BLaER1 treated with 17β-estradiol and CSF1 and Interleukin-3, amounts not matched to agents 10 nM and 100 nM (cell line): ENCODE results near the gene PROX2.
A peak's percentile ranks its signal among the peaks of the same experiment; 100 is the strongest.

ENCODE experiments used
- H3K27ac ChIP-seq, 11 experiments: shearing (Covaris generic); formaldehyde crosslinking; 2 replicates each; pipeline ENCODE4 v1.8.1; 2022
- H3K27me3 ChIP-seq, 11 experiments: shearing (Covaris generic); formaldehyde crosslinking; 2 replicates each; pipeline ENCODE4 v1.8.1; 2022
- H3K36me3 ChIP-seq, 11 experiments: shearing (Covaris generic); formaldehyde crosslinking; 2 replicates each; pipeline ENCODE4 v1.8.1; 2022
- H3K4me1 ChIP-seq, 10 experiments: shearing (Covaris generic); formaldehyde crosslinking; 2 replicates each; pipeline ENCODE4 v1.8.1; 2022
- H3K4me2 ChIP-seq, 11 experiments: shearing (Covaris generic); formaldehyde crosslinking; 2 replicates each; pipeline ENCODE4 v1.8.1; 2022
- H3K4me3 ChIP-seq, 10 experiments: shearing (Covaris generic); formaldehyde crosslinking; 2 replicates each; pipeline ENCODE4 v1.8.1; 2022
- H3K9ac ChIP-seq, 11 experiments: shearing (Covaris generic); formaldehyde crosslinking; 2 replicates each; pipeline ENCODE4 v1.8.1; 2022
- H3K9me3 ChIP-seq, 11 experiments: shearing (Covaris generic); formaldehyde crosslinking; replicated peaks in 1 of 11; 2 replicates each; pipeline ENCODE4 v1.8.1; 2022
- H4K20me1 ChIP-seq, 11 experiments: shearing (Covaris generic); formaldehyde crosslinking; 2 replicates each; pipeline ENCODE4 v1.8.1; 2022
- Cebpa-rat ChIP-seq, 11 experiments: shearing (Covaris generic); IDR thresholded peaks; 2 replicates each; pipeline ENCODE4 v1.8.1; 2022

Gene PROX2

DNA sequence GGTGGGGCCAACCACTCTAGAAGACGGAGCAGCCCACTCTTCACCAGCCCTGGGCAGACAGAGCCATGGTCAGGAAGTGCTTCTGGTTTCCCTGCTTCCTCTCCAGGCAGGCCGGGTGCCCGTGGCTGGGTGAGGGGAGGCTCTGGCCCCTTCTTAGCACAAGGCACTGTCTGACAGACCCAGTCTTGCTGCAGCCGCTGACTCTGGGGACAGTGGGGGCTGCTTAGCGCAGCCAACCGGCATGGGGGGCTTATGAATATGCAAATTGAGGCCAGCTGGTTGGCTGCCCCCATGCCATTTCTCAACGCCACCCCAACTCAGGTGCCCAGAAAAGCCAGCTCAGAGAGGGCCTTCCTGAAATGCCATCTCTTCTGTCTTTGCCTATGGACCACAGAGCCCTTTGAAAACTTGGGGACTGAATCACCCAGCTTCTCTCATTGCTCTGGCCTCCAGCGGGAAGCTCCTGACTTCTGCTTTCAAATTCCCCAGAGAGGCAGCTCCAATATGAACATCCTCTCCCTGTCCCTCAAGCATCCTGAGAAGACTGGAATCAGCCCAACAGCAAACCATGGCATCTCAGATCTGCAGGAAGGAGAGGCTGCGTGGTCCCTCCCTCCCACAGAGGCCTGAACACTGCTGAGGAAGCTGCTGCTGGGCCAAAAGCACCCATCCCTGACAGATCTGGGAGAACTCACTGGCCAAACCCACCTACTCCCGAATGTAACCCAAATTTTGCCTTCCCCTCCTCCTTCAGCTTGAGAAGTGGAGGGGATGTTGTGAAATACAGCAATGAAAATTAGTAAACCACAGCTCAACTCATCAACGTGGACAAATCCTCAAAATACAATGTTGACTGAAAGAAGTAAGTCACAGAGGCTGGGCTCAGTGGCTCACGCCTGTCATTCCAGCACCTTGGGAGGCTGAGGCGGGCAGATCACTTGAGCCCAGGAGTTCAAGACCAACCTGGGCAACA is at the start of gene PROX2:
TSS of gene PROX2 (minus strand) at position 205 of the 973 bp plus-strand sequence. CDS start 12,311 bp downstream, outside the sequence.
- no peaks in the 10 kb centered on the region for H3K27me3 ChIP-seq
- H4K20me1 ChIP-seq: no peaks in the 10 kb centered on the region
- H3K4me3 ChIP-seq: peak within 1 kb of the TSS in 8 of 10 experiments; percentile 15 to 60 (median 36); a peak in 11 of 20 replicates
- H3K4me1 ChIP-seq: peaks cover 23 to 79% (median 55%) of the 10 kb centered on the region in 10 experiments
- peak in 8 of 11 experiments; percentile 64 to 77 (median 70); a peak in 14 of 22 replicates for TF ChIP-seq Cebpa-rat (IDR thresholded peaks at IDR 0.05)
- H3K4me2 ChIP-seq: peak within 1 kb of the TSS; percentile 73 to 94 (median 84)
- no peaks in the 10 kb centered on the region for H3K9me3 ChIP-seq
- H3K9ac ChIP-seq: peak within 1 kb of the TSS in 9 of 11 experiments; percentile 29 to 75 (median 66); a peak in 18 of 22 replicates
- H3K27ac ChIP-seq: peak within 1 kb of the TSS in 10 of 11 experiments; percentile 36 to 86 (median 76); a peak in 20 of 22 replicates
- H3K36me3 ChIP-seq: no peaks in the 10 kb centered on the region

- Histone ChIP-seq H3K4me1 (peaks cover 21 to 43% (median 32%) of the 10 kb centered on the region in 10 experiments), H3K4me2 (0 out of 22 replicates have a peak overlapping the region, but pooled peaks of 2 of the 11 experiments have one; percentile 6 to 30), H3K9me3 (no peaks in the 10 kb centered on the region), H3K27me3 (no peaks in the 10 kb centered on the region), H3K36me3 (peaks cover 0 to 13% (median 0%) of the 10 kb centered on the region in 11 experiments; a peak in 2 of 22 replicates), H3K4me3 (no peak overlapping the region), H4K20me1 (no peaks in the 10 kb centered on the region), H3K9ac (no peak overlapping the region), H3K27ac (no peak overlapping the region)
- no peak for TF ChIP-seq Cebpa-rat (IDR thresholded peaks at IDR 0.05)
These were observed 48.1 kb upstream of the PROX2 start for GRCh38 chr14:74924061-74924460.

DNA sequence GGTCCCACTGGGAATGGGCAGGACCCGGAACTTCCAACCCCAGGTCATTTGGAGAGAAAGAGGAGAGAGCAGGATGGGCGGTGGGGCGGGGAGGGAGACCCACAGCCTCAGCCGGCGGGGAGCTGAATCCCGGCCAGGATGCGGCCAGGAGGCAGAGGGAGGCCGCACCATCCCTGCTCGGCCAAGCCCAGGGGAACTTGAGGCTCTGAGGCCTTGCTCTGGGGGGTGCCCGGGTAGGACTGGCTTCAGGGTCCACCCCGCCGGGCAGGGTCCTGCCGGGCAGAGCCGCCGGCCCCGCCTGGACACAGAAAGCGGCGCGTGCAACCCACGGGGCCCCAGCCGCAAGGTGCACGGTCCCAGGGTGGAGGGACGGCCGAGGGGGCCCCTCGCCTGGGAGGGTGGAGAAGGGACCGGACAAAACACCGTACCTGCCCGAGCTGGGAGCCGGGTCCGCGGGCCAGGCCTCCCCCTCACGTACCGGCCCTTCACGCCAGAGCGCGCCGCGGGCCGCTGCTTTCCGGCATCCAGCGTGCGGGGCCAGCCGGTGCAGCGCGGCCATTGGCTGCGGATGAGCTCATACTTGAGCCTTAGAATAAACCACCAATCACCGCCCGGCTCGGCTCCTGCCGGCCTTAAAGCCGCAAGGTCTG is 46.9 kb upstream of the PROX2 start, which contains the start of gene RPS6KL1:
TSS of gene RPS6KL1 (minus strand) at position 509 of the 650 bp plus-strand sequence. CDS start 1,719 bp downstream, outside the sequence.
- H3K4me3 ChIP-seq: peak within 1 kb of the TSS; percentile 64 to 81 (median 71)
- H3K4me2 ChIP-seq: peak within 1 kb of the TSS; percentile 79 to 99 (median 95)
- H3K9ac ChIP-seq: peak within 1 kb of the TSS; percentile 75 to 89 (median 85)
- H3K27me3 ChIP-seq: no peaks in the 10 kb centered on the region
- H3K9me3 ChIP-seq: no peaks in the 10 kb centered on the region
- no peaks in the 10 kb centered on the region for H4K20me1 ChIP-seq
- H3K27ac ChIP-seq: peak within 1 kb of the TSS; percentile 53 to 87 (median 78); a peak in 21 of 22 replicates
- H3K36me3 ChIP-seq: peaks cover 0 to 14% (median 0%) of the 10 kb centered on the region in 11 experiments; a peak in 2 of 22 replicates
- no peak for TF ChIP-seq Cebpa-rat (IDR thresholded peaks at IDR 0.05)
- H3K4me1 ChIP-seq: peaks cover 20 to 37% (median 28%) of the 10 kb centered on the region in 10 experiments

DNA sequence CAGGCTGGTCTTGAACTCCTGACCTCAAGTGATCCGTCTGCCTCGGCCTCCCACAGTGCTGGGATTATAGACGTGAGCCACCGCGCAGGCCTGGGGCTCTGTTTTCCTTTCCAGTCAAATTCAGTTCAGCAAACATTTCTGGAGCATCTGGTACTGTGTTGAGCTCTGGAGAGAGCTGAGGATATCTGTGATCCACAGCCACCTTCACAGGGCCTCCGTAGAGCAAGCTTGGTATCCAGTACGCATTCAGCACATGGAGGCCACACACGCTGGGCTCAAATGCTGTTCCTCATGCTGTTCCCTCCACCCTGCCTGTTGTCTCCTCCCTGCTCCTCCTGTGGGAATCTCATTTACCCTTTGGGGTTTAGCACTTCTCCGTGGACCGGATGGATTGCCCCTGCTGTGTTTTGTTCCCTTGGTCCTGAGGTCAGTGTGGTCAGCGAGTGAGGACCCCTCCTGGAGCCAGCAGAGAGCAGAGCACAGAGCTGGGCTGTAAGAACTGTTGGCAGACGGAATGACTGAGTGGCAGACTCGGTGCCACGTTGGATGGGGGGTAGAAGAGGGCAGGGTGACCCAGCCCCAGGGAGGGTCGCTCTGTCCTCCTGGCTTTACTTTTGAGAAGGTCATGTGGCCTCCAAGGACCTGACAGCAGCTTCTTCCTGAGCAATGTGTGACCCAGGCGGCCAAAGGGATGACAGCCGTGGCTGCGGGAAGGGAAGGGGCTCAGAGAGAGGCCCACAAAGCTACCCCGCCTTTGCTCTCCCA is 46.2 kb upstream of the PROX2 start:
- Histone ChIP-seq H3K27ac (peak overlapping the region; percentile 53 to 87 (median 78); a peak in 20 of 22 replicates), H3K27me3 (no peaks in the 10 kb centered on the region), H3K4me2 (peak overlapping the region; percentile 79 to 99 (median 95)), H3K4me1 (peaks cover 23 to 41% (median 29%) of the 10 kb centered on the region in 10 experiments), H4K20me1 (no peaks in the 10 kb centered on the region), H3K36me3 (peaks cover 0 to 14% (median 0%) of the 10 kb centered on the region in 11 experiments; a peak in 2 of 22 replicates), H3K9ac (peak overlapping the region; percentile 75 to 89 (median 85)), H3K4me3 (peak overlapping the region; percentile 64 to 81 (median 71)), H3K9me3 (no peaks in the 10 kb centered on the region)
- TF ChIP-seq Cebpa-rat (IDR thresholded peaks at IDR 0.05): no peak

DNA sequence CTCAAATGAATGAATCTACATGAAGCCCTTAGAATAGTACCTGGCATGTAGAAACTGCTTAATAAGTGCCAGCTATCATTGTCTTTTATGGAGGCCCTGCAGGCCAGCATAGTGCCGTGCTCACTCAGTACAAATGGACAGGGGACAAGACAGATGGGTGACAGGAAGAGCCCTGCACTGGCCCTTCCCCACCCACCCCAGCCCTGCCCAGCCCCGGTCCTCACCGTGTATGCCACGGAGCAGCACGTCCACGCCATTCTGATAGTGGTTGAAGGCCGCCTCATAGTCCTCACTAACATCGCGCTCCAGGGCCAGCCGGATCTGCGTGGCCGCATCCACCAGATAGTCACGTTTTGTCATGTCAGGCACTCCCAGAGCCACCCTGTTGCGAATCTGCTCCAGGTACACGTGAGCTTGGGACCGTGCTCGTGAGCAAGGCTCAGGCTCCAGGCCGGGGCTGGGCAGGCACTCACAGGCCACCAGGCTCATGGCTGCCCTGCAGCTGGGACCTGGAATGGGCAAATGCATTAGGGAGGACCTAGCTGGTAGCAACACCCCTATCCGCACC is 45.2 kb upstream of the PROX2 start:
- H3K27ac ChIP-seq: no peak overlapping the region
- peaks cover 0 to 14% (median 0%) of the 10 kb centered on the region in 11 experiments; a peak in 3 of 22 replicates for H3K36me3 ChIP-seq
- TF ChIP-seq Cebpa-rat (IDR thresholded peaks at IDR 0.05): no peak
- H3K9me3 ChIP-seq: no peaks in the 10 kb centered on the region
- H3K4me3 ChIP-seq: no peak overlapping the region
- H3K4me2 ChIP-seq: no peak overlapping the region; a peak in 1 of 22 replicates
- H3K27me3 ChIP-seq: no peaks in the 10 kb centered on the region
- H3K4me1 ChIP-seq: peaks cover 23 to 41% (median 29%) of the 10 kb centered on the region in 10 experiments
- no peak overlapping the region for H3K9ac ChIP-seq
- H4K20me1 ChIP-seq: no peaks in the 10 kb centered on the region

GRCh38 chr14:74920281-74920680 is 44.3 kb upstream of the PROX2 start:
- Histone ChIP-seq H3K4me3 (no peak overlapping the region), H3K27ac (peak overlapping the region in 5 of 11 experiments; percentile 17 to 47 (median 24); a peak in 5 of 22 replicates), H3K9ac (peak overlapping the region in 3 of 11 experiments; percentile 4 to 29 (median 8); a peak in 2 of 22 replicates), H3K4me2 (peak overlapping the region in 7 of 11 experiments; percentile 30 to 77 (median 52); a peak in 10 of 22 replicates), H4K20me1 (no peaks in the 10 kb centered on the region), H3K4me1 (peaks cover 23 to 41% (median 30%) of the 10 kb centered on the region in 10 experiments), H3K36me3 (peaks cover 0 to 14% (median 0%) of the 10 kb centered on the region in 11 experiments; a peak in 3 of 22 replicates), H3K9me3 (no peaks in the 10 kb centered on the region), H3K27me3 (no peaks in the 10 kb centered on the region)
- TF ChIP-seq Cebpa-rat (IDR thresholded peaks at IDR 0.05): no peak

DNA sequence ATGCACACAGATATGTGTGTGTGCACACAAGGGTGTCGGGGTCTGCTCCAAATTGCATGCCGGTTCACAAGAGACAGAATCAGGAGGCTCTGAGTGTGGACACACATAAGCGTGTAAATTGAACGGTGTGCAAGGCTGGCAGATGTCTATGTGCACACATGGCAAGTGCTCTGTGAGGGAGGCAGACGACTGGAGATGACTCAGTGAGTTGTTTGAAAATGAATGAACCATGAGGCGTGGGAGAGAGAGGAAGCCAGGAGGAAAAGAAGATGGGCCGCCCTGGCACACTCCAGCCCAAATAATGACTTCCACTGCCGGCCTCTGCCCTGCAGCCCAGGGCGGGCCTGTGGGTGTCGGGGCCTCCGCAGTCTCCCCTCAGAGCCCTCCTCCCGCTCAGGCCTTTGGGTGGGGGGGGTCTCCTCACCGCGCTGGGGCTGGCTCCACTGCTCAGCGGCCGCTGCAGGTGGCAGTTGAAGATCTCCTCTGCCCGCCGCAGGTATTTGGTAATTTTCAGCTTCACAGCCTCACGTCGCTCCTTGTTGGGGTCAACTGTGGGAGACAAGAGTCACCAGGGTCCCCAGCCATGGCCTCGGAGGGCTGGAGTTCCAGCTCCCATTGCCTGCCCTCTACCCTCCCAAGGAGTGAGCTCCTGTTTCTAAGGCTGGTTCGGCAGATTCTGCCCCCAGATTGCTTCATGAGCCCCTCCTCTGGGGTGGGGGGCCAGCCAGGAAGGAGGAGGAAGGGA is 43.6 kb upstream of the PROX2 start:
- peaks cover 23 to 41% (median 30%) of the 10 kb centered on the region in 10 experiments for H3K4me1 ChIP-seq
- H3K27ac ChIP-seq: peak overlapping the region in 6 of 11 experiments; percentile 17 to 47 (median 25); a peak in 6 of 22 replicates
- no peaks in the 10 kb centered on the region for H3K9me3 ChIP-seq
- peak overlapping the region in 3 of 11 experiments; percentile 4 to 29 (median 8); a peak in 2 of 22 replicates for H3K9ac ChIP-seq
- no peak overlapping the region for H3K4me3 ChIP-seq
- TF ChIP-seq Cebpa-rat (IDR thresholded peaks at IDR 0.05): no peak
- H3K27me3 ChIP-seq: no peaks in the 10 kb centered on the region
- H3K4me2 ChIP-seq: peak overlapping the region in 10 of 11 experiments; percentile 1 to 77 (median 42); a peak in 15 of 22 replicates
- H4K20me1 ChIP-seq: no peaks in the 10 kb centered on the region
- H3K36me3 ChIP-seq: peaks cover 0 to 14% (median 0%) of the 10 kb centered on the region in 11 experiments; a peak in 3 of 22 replicates
